ENCODE measurements around the gene FIGN.

The FIGN gene

GRCh38 chr2:163572850-163573249, 163.0 kb downstream of the FIGN start:
- DNase-seq (ENCODE audit: extremely low read depth, low read depth): no peak
- TF ChIP-seq, protein P1, sequence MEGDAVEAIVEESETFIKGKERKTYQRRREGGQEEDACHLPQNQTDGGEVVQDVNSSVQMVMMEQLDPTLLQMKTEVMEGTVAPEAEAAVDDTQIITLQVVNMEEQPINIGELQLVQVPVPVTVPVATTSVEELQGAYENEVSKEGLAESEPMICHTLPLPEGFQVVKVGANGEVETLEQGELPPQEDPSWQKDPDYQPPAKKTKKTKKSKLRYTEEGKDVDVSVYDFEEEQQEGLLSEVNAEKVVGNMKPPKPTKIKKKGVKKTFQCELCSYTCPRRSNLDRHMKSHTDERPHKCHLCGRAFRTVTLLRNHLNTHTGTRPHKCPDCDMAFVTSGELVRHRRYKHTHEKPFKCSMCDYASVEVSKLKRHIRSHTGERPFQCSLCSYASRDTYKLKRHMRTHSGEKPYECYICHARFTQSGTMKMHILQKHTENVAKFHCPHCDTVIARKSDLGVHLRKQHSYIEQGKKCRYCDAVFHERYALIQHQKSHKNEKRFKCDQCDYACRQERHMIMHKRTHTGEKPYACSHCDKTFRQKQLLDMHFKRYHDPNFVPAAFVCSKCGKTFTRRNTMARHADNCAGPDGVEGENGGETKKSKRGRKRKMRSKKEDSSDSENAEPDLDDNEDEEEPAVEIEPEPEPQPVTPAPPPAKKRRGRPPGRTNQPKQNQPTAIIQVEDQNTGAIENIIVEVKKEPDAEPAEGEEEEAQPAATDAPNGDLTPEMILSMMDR (IDR thresholded peaks at IDR 0.05; ENCODE audit: low read depth, low read length): no peak

GRCh38 chr2:163571423-163572102, 164.2 kb downstream of the FIGN start:
- DNase-seq (ENCODE audit: extremely low read depth, low read depth): no peak

GRCh38 chr2:163570391-163570790, 165.4 kb downstream of the FIGN start:
- no peak for DNase-seq (ENCODE audit: extremely low read depth, low read depth)
- TF ChIP-seq, protein P1 (IDR thresholded peaks at IDR 0.05; ENCODE audit: low read depth, low read length): no peak

More at GRCh38 chr2:163571423-163572102, 164.2 kb downstream of the FIGN start:
- TF ChIP-seq, protein P1 (IDR thresholded peaks at IDR 0.05; ENCODE audit: low read depth, low read length): no peak

DNA sequence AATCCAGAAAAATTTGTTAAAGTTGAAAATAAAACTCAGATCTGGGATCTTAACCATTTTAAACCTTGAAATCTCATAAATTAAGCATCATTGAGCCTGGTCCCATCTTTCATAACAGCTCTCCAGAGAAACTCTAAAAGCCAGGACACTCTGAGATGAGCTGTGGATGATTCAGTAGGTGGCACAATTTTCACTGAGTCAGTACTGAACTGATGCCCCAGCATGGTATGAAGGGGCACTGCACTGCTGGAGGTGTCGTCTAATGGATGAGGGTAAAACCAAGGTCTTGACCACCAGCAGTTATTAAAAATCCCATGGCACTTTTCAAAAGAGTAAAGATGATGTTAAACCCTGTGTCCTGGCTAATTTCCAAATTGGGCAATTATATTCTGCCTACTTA, 170.6 kb downstream of the FIGN start:
- DNase-seq (ENCODE audit: extremely low read depth, low read depth): no peak
- TF ChIP-seq, protein P1 (IDR thresholded peaks at IDR 0.05; ENCODE audit: low read depth, low read length): no peak

DNA sequence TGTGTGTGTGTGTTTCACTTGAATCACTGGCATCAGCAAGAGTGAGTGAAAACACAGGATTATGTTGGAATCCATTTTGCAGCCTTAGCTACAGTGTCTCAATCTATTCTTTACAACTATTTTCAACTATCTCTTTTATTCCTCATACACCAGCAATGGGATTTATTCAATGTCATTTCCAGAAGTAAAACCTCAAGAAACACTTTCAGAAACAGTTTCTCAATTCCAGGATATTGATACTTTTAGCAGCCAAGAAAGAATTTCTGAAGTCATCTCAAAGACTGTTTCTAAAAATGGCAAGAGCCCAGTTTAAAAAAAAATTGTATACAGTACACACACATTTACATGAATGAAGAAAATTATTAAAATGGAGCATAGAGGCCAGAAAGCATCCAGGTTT, 171.6 kb downstream of the FIGN start:
- no peak for DNase-seq (ENCODE audit: extremely low read depth, low read depth)

DNA sequence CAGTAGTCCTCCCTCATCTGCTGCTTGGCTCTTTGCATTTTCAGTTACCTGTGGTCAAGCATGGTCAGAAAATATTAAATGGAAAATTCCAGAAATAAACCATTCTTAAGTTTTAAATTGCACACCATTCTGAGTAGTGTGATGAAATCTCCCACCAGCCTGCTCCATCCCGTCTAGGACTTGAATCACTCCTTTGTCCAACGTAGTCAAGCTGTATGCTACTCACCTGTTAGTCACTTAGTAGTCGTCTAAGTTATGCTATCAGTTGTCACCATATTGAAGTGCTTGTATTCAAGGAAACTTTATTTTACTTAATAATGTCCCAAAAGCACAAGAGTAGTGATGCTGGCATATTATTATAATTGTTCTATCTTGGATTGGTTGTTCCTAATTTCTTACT, 172.5 kb downstream of the FIGN start:
- DNase-seq (ENCODE audit: extremely low read depth, low read depth): no peak
- TF ChIP-seq, protein P1 (IDR thresholded peaks at IDR 0.05; ENCODE audit: low read depth, low read length): no peak

More for the DNA sequence above, 171.6 kb downstream of the FIGN start:
- TF ChIP-seq, protein P1 (IDR thresholded peaks at IDR 0.05; ENCODE audit: low read depth, low read length): no peak

DNA sequence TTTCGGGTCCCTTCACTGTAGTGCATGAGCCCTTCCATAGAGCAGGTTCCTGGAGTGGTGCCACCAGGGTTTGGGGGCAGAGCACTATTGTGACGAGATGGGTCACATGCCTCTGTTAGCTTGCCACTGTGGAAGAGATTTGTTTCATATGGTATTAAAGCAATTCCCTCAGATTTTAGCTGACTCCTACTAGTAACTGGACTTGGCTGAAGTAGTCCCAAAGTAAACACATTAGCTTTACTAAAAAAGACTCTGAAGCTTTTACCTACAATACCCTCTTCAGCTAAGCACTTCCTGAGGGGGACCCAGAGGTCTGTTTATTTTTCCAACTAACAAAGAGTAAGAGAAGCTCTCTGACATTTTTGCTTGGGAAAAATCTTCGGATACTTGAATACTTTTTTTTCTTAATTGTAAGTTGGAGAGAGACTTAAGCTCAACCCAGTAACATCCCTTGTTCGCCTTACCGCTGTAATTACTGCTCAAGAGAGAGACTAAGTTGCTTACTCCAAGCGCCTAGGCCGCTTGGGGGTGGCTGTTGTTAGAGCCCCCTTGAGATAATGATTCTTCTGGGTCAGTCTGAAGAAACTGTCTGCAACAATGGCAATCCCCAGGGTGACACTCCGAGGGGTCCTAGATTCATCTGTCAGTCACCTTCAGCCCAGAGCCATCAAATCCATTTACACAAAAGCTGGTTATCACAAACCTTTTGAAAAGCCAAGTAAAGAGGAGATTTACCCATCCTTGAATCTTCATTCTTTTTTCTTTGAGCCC, 177.4 kb downstream of the FIGN start:
- DNase-seq (ENCODE audit: extremely low read depth, low read depth): no peak
- TF ChIP-seq, protein P1 (IDR thresholded peaks at IDR 0.05; ENCODE audit: low read depth, low read length): no peak

Data from AG09319 (cell line).